ENCODE results near the gene ZFR2. TPM values are rescaled to one million over a fixed set of nuclear protein-coding genes. Genes with fewer than 3 reads are reported as not detected.

ZFR2 gene
- total and polyA plus RNA-seq, 10 of the 15 experiments (the other 5 are each of a cell fraction or from before 2014, with no cell fraction given) = 0.18 TPM; not detected in 9

DNA sequence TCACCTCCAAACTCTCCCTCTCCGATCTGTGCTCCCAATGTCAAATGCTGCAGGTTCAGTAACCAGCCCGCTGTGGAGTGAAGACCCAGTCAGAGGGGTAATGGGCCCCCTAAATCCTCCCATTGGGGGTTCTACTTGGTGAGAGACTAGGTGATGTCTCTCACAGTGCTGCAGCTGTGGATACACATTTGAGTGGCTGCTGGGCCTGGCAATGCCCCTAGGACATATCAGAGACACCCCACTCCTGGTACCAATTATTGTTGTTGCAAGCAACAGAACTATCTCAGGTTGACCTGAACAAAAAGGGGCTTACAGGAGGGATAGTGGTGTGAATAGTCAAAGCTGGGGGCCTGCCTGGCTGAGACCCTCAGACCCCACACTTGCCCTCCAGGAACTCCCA, 87.2 kb downstream of the ZFR2 start:
- no peaks in the 10 kb centered on the region; a peak in 1 of 4 replicates for H3K36me3 ChIP-seq (ENCODE audit: control insufficient read depth in 2 of 2, insufficient read depth in 2 of 2, low read length in 1 of 2)
- no peak for FAIRE-seq
- WGBS (ENCODE audit: insufficient coverage, insufficient replicate concordance, low lambda C conversion rate, missing lambda C conversion rate) = 68% methylated on average over 2 of the region's 2 CpGs
- H3K4me3 ChIP-seq = no peak overlapping the region
- DNase-seq (ENCODE audit: low read depth, low spot score) = no peak
- H4K20me1 ChIP-seq (ENCODE audit: control insufficient read depth, insufficient read depth) = no peaks in the 10 kb centered on the region
- no peaks in the 10 kb centered on the region for H3K4me1 ChIP-seq (ENCODE audit: control insufficient read depth, insufficient read depth, low read length)
- RAD21 ChIA-PET (ENCODE audit: unreplicated experiment) = no interaction called here
- POLR2A ChIA-PET = no interaction called here
- no peak for ATAC-seq
- no peak overlapping the region for H2AFZ ChIP-seq (ENCODE audit: control insufficient read depth, low read depth, low read length)
- TF ChIP-seq BRCA1 (IDR thresholded peaks at IDR 0.05; ENCODE audit: low read depth, low read length) (no peak), REST (IDR thresholded peaks at IDR 0.05; ENCODE audit: low read depth, low read length) (no peak), RAD21 (IDR thresholded peaks at IDR 0.05; ENCODE audit: insufficient read depth, low read depth, low read length) (no peak), ZSCAN29 (IDR thresholded peaks at IDR 0.05) (no peak), CEBPZ (IDR thresholded peaks at IDR 0.05; ENCODE audit: low read depth, low read length) (no peak), ZZZ3 (IDR thresholded peaks at IDR 0.05; ENCODE audit: control insufficient read depth, insufficient read length, low read depth) (no peak), MAX (IDR thresholded peaks at IDR 0.05; ENCODE audit: low read depth, low read length) (no peak), TARDBP (IDR thresholded peaks at IDR 0.05; ENCODE audit: borderline replicate concordance) (no peak), SP1 (IDR thresholded peaks at IDR 0.05; ENCODE audit: low read depth, low read length) (no peak), YBX1 (IDR thresholded peaks at IDR 0.05) (no peak), DPF2 (IDR thresholded peaks at IDR 0.05) (no peak), JUNB (IDR thresholded peaks at IDR 0.05) (no peak), SIX5 (IDR thresholded peaks at IDR 0.05; ENCODE audit: low read depth, low read length, severe bottlenecking) (no peak), RAD51 (IDR thresholded peaks at IDR 0.05) (no peak), ZBTB33 (IDR thresholded peaks at IDR 0.05) (no peak)
- TF ChIP-seq, protein P1, sequence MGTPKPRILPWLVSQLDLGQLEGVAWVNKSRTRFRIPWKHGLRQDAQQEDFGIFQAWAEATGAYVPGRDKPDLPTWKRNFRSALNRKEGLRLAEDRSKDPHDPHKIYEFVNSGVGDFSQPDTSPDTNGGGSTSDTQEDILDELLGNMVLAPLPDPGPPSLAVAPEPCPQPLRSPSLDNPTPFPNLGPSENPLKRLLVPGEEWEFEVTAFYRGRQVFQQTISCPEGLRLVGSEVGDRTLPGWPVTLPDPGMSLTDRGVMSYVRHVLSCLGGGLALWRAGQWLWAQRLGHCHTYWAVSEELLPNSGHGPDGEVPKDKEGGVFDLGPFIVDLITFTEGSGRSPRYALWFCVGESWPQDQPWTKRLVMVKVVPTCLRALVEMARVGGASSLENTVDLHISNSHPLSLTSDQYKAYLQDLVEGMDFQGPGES (IDR thresholded peaks at IDR 0.05) = no peak
- intact Hi-C loops (cut with micrococcal nuclease; ENCODE audit: unreplicated experiment) (no loop called here), in situ Hi-C loops (cut with MboI) (no loop called here)
- no peak overlapping the region for H3K4me2 ChIP-seq (ENCODE audit: control insufficient read depth, insufficient read depth)
- H3K27me3 ChIP-seq (replicated peaks in 1 of 2; ENCODE audit: control insufficient read depth in 2 of 2, insufficient read depth in 2 of 2, low read length in 1 of 2) = no peaks in the 10 kb centered on the region; a peak in 1 of 4 replicates
- no peak overlapping the region for H3K9ac ChIP-seq (ENCODE audit: control insufficient read depth, insufficient read depth, low read length)
- H3K9me3 ChIP-seq (replicated peaks; ENCODE audit: control insufficient read depth, insufficient read depth, low read length) = no peaks in the 10 kb centered on the region; the same call in 2 of the 3 replicates
- CTCF ChIA-PET = no interaction called here
- no peaks in the 10 kb centered on the region for H3K79me2 ChIP-seq (ENCODE audit: control insufficient read depth, insufficient read depth, low read length)
- SMC1A ChIA-PET (ENCODE audit: uncharacterized antibody, unreplicated experiment) = no interaction called here
- no TSS peak for BruUV-seq (replicated peaks)
- no peak overlapping the region for H3K27ac ChIP-seq (ENCODE audit: control insufficient read depth, insufficient read depth)
